ENCODE results near the gene SUGCT.

The SUGCT gene

DNA sequence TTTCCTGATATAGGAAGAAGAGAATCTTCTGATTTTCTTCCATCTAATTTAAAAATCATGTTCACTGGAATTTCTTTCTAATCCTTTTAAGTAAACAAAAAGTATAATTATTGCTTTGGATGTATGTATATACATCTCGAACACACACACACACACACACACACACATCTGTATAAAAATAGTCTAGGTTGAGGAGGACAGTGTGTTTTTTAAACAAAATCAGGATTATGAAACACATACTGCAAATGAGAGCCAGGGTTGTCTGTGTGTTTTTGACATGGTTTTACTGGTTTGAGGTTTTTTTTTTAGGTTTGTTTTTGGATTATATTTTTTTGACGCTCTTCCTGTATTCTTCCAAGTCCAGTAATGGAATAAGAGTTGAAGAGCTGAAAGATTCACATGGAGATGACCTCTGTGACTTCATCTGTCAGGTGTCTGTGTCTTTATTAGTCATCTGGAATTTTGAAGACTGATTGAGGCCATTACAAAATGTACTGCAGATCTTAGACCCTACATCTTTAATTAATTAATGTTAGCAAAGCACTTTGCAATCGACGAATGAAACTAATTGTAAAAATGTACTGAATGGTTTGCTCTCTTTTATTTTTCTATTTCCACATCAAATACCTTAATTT is 237.1 kb downstream of the SUGCT start:
- no peaks in the 10 kb centered on the region for H3K36me3 ChIP-seq (ENCODE audit: insufficient read depth, insufficient read length, low read length)

DNA sequence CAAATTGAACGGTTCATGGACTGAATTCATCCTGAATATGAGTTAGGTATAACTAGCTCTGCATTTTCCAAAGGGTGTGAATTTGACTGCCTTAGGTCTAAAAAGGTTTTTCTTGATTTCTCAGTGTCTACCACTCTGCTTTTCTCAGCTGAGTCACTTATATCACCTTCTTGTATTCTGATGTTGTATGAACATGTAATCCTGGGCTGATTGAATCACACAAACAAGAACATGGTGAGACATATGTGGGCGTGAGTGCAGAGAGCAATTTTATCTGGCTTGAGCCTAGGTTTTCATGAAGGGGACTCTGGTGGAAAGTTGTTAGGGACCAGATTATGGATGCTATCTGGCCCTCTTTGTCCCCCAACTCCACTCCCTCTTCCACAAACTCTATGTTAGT is 239.8 kb downstream of the SUGCT start:
- H3K36me3 ChIP-seq (ENCODE audit: insufficient read depth, insufficient read length, low read length): no peaks in the 10 kb centered on the region
- H3K27me3 ChIP-seq (ENCODE audit: insufficient read depth, insufficient read length): no peaks in the 10 kb centered on the region
- H3K4me1 ChIP-seq (ENCODE audit: insufficient read depth, insufficient read length): no peaks in the 10 kb centered on the region
- TF ChIP-seq YY1 (IDR thresholded peaks at IDR 0.05; ENCODE audit: insufficient read depth, insufficient read length) (no peak), ZNF274 (IDR thresholded peaks at IDR 0.05; ENCODE audit: low read depth, low read length) (no peak), SUZ12 (IDR thresholded peaks at IDR 0.05; ENCODE audit: extremely low read depth, insufficient read depth, insufficient read length) (no peak)
- no peak for DNase-seq (ENCODE audit: low read depth, low spot score)
- 0 out of 2 replicates have a peak, but pooled peaks cover 4% of the 10 kb centered on the region for H3K9me3 ChIP-seq (ENCODE audit: insufficient read depth, low read length)
- H3K9ac ChIP-seq (ENCODE audit: insufficient read length, low read depth): no peak overlapping the region
- H3K4me3 ChIP-seq (ENCODE audit: insufficient read length, low read depth): no peak overlapping the region

More for the DNA sequence above, 237.1 kb downstream of the SUGCT start:
- Histone ChIP-seq H3K27me3 (ENCODE audit: insufficient read depth, insufficient read length) (no peaks in the 10 kb centered on the region), H3K9me3 (ENCODE audit: insufficient read depth, low read length) (no peaks in the 10 kb centered on the region), H3K4me1 (ENCODE audit: insufficient read depth, insufficient read length) (no peaks in the 10 kb centered on the region), H3K9ac (ENCODE audit: insufficient read length, low read depth) (no peak overlapping the region), H3K4me3 (ENCODE audit: insufficient read length, low read depth) (no peak overlapping the region)
- no peak for TF ChIP-seq ZNF274 (IDR thresholded peaks at IDR 0.05; ENCODE audit: low read depth, low read length)
- TF ChIP-seq SUZ12 (IDR thresholded peaks at IDR 0.05; ENCODE audit: extremely low read depth, insufficient read depth, insufficient read length): no peak
- TF ChIP-seq YY1 (IDR thresholded peaks at IDR 0.05; ENCODE audit: insufficient read depth, insufficient read length): no peak
- DNase-seq (ENCODE audit: low read depth, low spot score): no peak

GRCh38 chr7:40380111-40380510 is 245.3 kb downstream of the SUGCT start:
- Histone ChIP-seq H3K4me3 (ENCODE audit: insufficient read length, low read depth) (no peak overlapping the region), H3K9me3 (ENCODE audit: insufficient read depth, low read length) (0 out of 2 replicates have a peak, but pooled peaks cover 4% of the 10 kb centered on the region), H3K9ac (ENCODE audit: insufficient read length, low read depth) (no peak overlapping the region), H3K4me1 (ENCODE audit: insufficient read depth, insufficient read length) (no peaks in the 10 kb centered on the region), H3K36me3 (ENCODE audit: insufficient read depth, insufficient read length, low read length) (no peaks in the 10 kb centered on the region), H3K27me3 (ENCODE audit: insufficient read depth, insufficient read length) (no peaks in the 10 kb centered on the region)
- no peak for DNase-seq (ENCODE audit: low read depth, low spot score)
- TF ChIP-seq YY1 (IDR thresholded peaks at IDR 0.05; ENCODE audit: insufficient read depth, insufficient read length): no peak
- no peak for TF ChIP-seq ZNF274 (IDR thresholded peaks at IDR 0.05; ENCODE audit: low read depth, low read length)
- TF ChIP-seq SUZ12 (IDR thresholded peaks at IDR 0.05; ENCODE audit: extremely low read depth, insufficient read depth, insufficient read length): no peak

- no peak for TF ChIP-seq SUZ12 (IDR thresholded peaks at IDR 0.05; ENCODE audit: extremely low read depth, insufficient read depth, insufficient read length)
- no peak for TF ChIP-seq YY1 (IDR thresholded peaks at IDR 0.05; ENCODE audit: insufficient read depth, insufficient read length)
- no peak for TF ChIP-seq ZNF274 (IDR thresholded peaks at IDR 0.05; ENCODE audit: low read depth, low read length)
- H3K9me3 ChIP-seq (ENCODE audit: insufficient read depth, low read length): 0 out of 2 replicates have a peak, but pooled peaks cover 4% of the 10 kb centered on the region
- H3K9ac ChIP-seq (ENCODE audit: insufficient read length, low read depth): no peak overlapping the region
- H3K4me1 ChIP-seq (ENCODE audit: insufficient read depth, insufficient read length): no peaks in the 10 kb centered on the region
- no peaks in the 10 kb centered on the region for H3K27me3 ChIP-seq (ENCODE audit: insufficient read depth, insufficient read length)
- H3K4me3 ChIP-seq (ENCODE audit: insufficient read length, low read depth): no peak overlapping the region
- no peak for DNase-seq (ENCODE audit: low read depth, low spot score)
- H3K36me3 ChIP-seq (ENCODE audit: insufficient read depth, insufficient read length, low read length): no peaks in the 10 kb centered on the region
These were observed 247.3 kb downstream of the SUGCT start for GRCh38 chr7:40382145-40382544.

DNA sequence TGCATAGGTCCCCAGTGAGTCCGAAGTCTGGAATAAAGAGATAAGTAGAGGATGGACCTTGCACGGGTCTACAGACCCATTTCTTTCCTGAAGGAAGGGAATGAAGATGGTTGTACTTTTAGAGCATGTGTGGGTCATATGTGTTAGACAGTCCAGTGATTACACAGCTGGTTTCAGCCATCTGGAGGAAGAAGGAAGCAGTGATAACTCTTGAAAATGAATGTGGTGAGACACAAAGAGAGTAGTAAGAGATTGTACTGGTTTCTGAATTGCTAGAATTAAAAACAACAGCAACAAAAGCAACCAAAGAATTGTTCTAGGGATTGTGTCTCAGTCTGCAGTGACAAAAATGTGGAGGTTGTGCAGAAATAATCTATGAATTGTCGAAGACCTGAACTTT is 258.9 kb downstream of the SUGCT start:
- H3K4me3 ChIP-seq (ENCODE audit: insufficient read length, low read depth): no peak overlapping the region
- no peak for DNase-seq (ENCODE audit: low read depth, low spot score)
- no peak overlapping the region for H3K9ac ChIP-seq (ENCODE audit: insufficient read length, low read depth)
- H3K4me1 ChIP-seq (ENCODE audit: insufficient read depth, insufficient read length): no peaks in the 10 kb centered on the region
- H3K27me3 ChIP-seq (ENCODE audit: insufficient read depth, insufficient read length): no peaks in the 10 kb centered on the region
- no peaks in the 10 kb centered on the region for H3K9me3 ChIP-seq (ENCODE audit: insufficient read depth, low read length)
- TF ChIP-seq SUZ12 (IDR thresholded peaks at IDR 0.05; ENCODE audit: extremely low read depth, insufficient read depth, insufficient read length): no peak
- no peak for TF ChIP-seq YY1 (IDR thresholded peaks at IDR 0.05; ENCODE audit: insufficient read depth, insufficient read length)
- TF ChIP-seq ZNF274 (IDR thresholded peaks at IDR 0.05; ENCODE audit: low read depth, low read length): no peak
- H3K36me3 ChIP-seq (ENCODE audit: insufficient read depth, insufficient read length, low read length): no peaks in the 10 kb centered on the region

DNA sequence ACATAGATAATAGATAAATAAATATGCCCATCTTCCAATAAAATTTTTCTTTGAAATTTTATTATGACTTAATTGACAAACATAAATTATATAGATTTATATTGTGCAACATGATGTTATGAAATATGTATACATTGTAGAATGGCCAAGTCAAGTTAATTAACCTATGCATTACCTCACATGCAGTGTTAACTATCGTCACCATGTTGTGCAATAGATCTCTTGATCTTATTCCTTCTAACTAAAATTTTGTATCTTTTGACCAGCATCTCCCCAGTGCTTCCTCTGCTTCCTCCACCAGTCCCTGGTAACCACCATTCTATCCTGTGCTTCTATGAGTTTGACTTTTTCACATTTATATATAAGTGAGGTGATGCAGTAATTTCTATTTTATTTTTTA is 259.6 kb downstream of the SUGCT start:
- no peak for DNase-seq (ENCODE audit: low read depth, low spot score)
- H3K9me3 ChIP-seq (ENCODE audit: insufficient read depth, low read length): no peaks in the 10 kb centered on the region
- TF ChIP-seq YY1 (IDR thresholded peaks at IDR 0.05; ENCODE audit: insufficient read depth, insufficient read length) (no peak), SUZ12 (IDR thresholded peaks at IDR 0.05; ENCODE audit: extremely low read depth, insufficient read depth, insufficient read length) (no peak), ZNF274 (IDR thresholded peaks at IDR 0.05; ENCODE audit: low read depth, low read length) (no peak)
- H3K4me3 ChIP-seq (ENCODE audit: insufficient read length, low read depth): no peak overlapping the region
- H3K4me1 ChIP-seq (ENCODE audit: insufficient read depth, insufficient read length): no peaks in the 10 kb centered on the region
- H3K9ac ChIP-seq (ENCODE audit: insufficient read length, low read depth): no peak overlapping the region
- no peaks in the 10 kb centered on the region for H3K36me3 ChIP-seq (ENCODE audit: insufficient read depth, insufficient read length, low read length)
- no peaks in the 10 kb centered on the region for H3K27me3 ChIP-seq (ENCODE audit: insufficient read depth, insufficient read length)

- Histone ChIP-seq H3K27me3 (ENCODE audit: insufficient read depth, insufficient read length) (no peaks in the 10 kb centered on the region), H3K9me3 (ENCODE audit: insufficient read depth, low read length) (no peaks in the 10 kb centered on the region), H3K36me3 (ENCODE audit: insufficient read depth, insufficient read length, low read length) (no peaks in the 10 kb centered on the region), H3K9ac (ENCODE audit: insufficient read length, low read depth) (no peak overlapping the region), H3K4me3 (ENCODE audit: insufficient read length, low read depth) (no peak overlapping the region), H3K4me1 (ENCODE audit: insufficient read depth, insufficient read length) (no peaks in the 10 kb centered on the region)
- TF ChIP-seq ZNF274 (IDR thresholded peaks at IDR 0.05; ENCODE audit: low read depth, low read length) (no peak), SUZ12 (IDR thresholded peaks at IDR 0.05; ENCODE audit: extremely low read depth, insufficient read depth, insufficient read length) (no peak), YY1 (IDR thresholded peaks at IDR 0.05; ENCODE audit: insufficient read depth, insufficient read length) (no peak)
- DNase-seq (ENCODE audit: low read depth, low spot score): no peak
These were observed 265.7 kb downstream of the SUGCT start for GRCh38 chr7:40400525-40400924.
